Left ventricle myocardium inferior (tissue), 1 donor: Measurements from ENCODE around the gene CRYBG1. TPM values are rescaled to one million over a fixed set of nuclear protein-coding genes. Genes with fewer than 3 reads are reported as not detected.

ENCODE experiments used
- DNase-seq: peaks from one replicate; pipeline ENCODE4 v3.0.0-alpha.2; 2020
- H3K27ac ChIP-seq: fragments of 200-600 bp; replicated peaks from 2 replicates; pipeline ENCODE4 v1.8.0; 2021
- H3K27me3 ChIP-seq: fragments of 200-600 bp; 2 replicates; pipeline ENCODE4 v1.8.0; 2021; ENCODE audit warnings: low read depth
- H3K36me3 ChIP-seq: fragments of 200-600 bp; 2 replicates; pipeline ENCODE4 v1.8.0; 2021
- H3K4me1 ChIP-seq: fragments of 200-600 bp; 2 replicates; pipeline ENCODE4 v1.8.0; 2021
- H3K4me3 ChIP-seq: fragments of 200-600 bp; 2 replicates; pipeline ENCODE4 v1.8.0; 2021; ENCODE audit warnings: mild to moderate bottlenecking, moderate library complexity
- H3K9me3 ChIP-seq: fragments of 200-600 bp; replicated peaks from 2 replicates; pipeline ENCODE4 v1.8.0; 2021
- CTCF ChIP-seq: fragments of 200-600 bp; IDR thresholded peaks from 2 replicates; pipeline ENCODE4 v1.8.0; 2021; ENCODE audit warnings: antibody characterized with exemption, mild to moderate bottlenecking, borderline replicate concordance
- intact Hi-C: fragments of 100-400 bp; cut with micrococcal nuclease; formaldehyde crosslinking; loops from one replicate; pipeline ENCODE4 v1.11.0; 2022
- total RNA-seq: library from RNA; stranded (reverse); fragmentation: NEBNext Ultra II Directional; extraction: Animal tissue kit (Norgen Biotek cat#: 25700); gene quantifications from one replicate; pipeline ENCODE4 v1.2.1, GENCODE V29; 2021
- donor health status: DM: no; HTN: yes; CAD: no; lungs with severe emphysema.

CRYBG1 gene
- total RNA-seq, 1 donor from 2014 or later = 1.3 TPM

- DNase-seq = no peak
- no peak overlapping the region for H3K4me3 ChIP-seq
- TF ChIP-seq CTCF = no peak
- H3K27ac ChIP-seq = no peak overlapping the region
- H3K4me1 ChIP-seq = peaks cover 17% of the 10 kb centered on the region
- H3K36me3 ChIP-seq = peaks cover 7% of the 10 kb centered on the region
- no peaks in the 10 kb centered on the region for H3K27me3 ChIP-seq
- intact Hi-C loops = no loop called here
- no peaks in the 10 kb centered on the region for H3K9me3 ChIP-seq
Measured at GRCh38 chr6:106551155-106551554, 190.6 kb downstream of the CRYBG1 start.

- Histone ChIP-seq H3K27ac (no peak overlapping the region), H3K4me3 (no peak overlapping the region), H3K36me3 (peaks cover 7% of the 10 kb centered on the region), H3K9me3 (no peaks in the 10 kb centered on the region), H3K4me1 (no peaks in the 10 kb centered on the region), H3K27me3 (no peaks in the 10 kb centered on the region)
- intact Hi-C loops = no loop called here
- no peak for DNase-seq
- TF ChIP-seq CTCF = no peak
Measured at GRCh38 chr6:106553440-106553839, 192.9 kb downstream of the CRYBG1 start.

- Histone ChIP-seq H3K4me1 (no peaks in the 10 kb centered on the region), H3K4me3 (no peak overlapping the region), H3K9me3 (no peaks in the 10 kb centered on the region), H3K36me3 (peaks cover 24% of the 10 kb centered on the region), H3K27ac (no peak overlapping the region), H3K27me3 (no peaks in the 10 kb centered on the region)
- DNase-seq = no peak
- intact Hi-C loops = no loop called here
- TF ChIP-seq CTCF = no peak
Measured at GRCh38 chr6:106555767-106556166, 195.2 kb downstream of the CRYBG1 start.

- DNase-seq = no peak
- peaks cover 29% of the 10 kb centered on the region for H3K36me3 ChIP-seq
- intact Hi-C loops = no loop called here
Measured at GRCh38 chr6:106556368-106556960, 195.9 kb downstream of the CRYBG1 start.

GRCh38 chr6:106557837-106558236, 197.3 kb downstream of the CRYBG1 start:
- no peaks in the 10 kb centered on the region for H3K27me3 ChIP-seq
- intact Hi-C loops = no loop called here
- H3K36me3 ChIP-seq = peaks cover 29% of the 10 kb centered on the region
- no peak overlapping the region for H3K27ac ChIP-seq
- no peak overlapping the region for H3K4me3 ChIP-seq
- TF ChIP-seq CTCF = no peak
- no peaks in the 10 kb centered on the region for H3K9me3 ChIP-seq
- DNase-seq = no peak
- no peaks in the 10 kb centered on the region for H3K4me1 ChIP-seq

More at GRCh38 chr6:106556368-106556960, 195.9 kb downstream of the CRYBG1 start:
- no peaks in the 10 kb centered on the region for H3K9me3 ChIP-seq
- no peaks in the 10 kb centered on the region for H3K27me3 ChIP-seq
- no peak overlapping the region for H3K27ac ChIP-seq
- TF ChIP-seq CTCF = peak; percentile 43
- H3K4me3 ChIP-seq = no peak overlapping the region
- no peaks in the 10 kb centered on the region for H3K4me1 ChIP-seq
